ENCODE data around the gene PCDHA13. TPM values are rescaled to one million over a fixed set of nuclear protein-coding genes. Genes with fewer than 3 reads are reported as not detected.
"Not testable (repeated sequence)": the region's sequence is repeated elsewhere in the genome, so short reads cannot be mapped to it uniquely, and the experiment has no call there.

PCDHA13 gene
- total RNA-seq, 1 donor from 2014 or later, result 3.5 TPM

- H3K36me3 Mint-ChIP-seq (ENCODE audit: insufficient read depth), result peaks cover 58% of the 10 kb centered on the region
- no peak for DNase-seq (ENCODE audit: low spot score, unreplicated experiment)
- peaks cover 36% of the 10 kb centered on the region for H3K9me3 Mint-ChIP-seq (ENCODE audit: low read depth)
- no peak overlapping the region for H3K4me3 Mint-ChIP-seq (ENCODE audit: low read depth)
- H3K4me1 Mint-ChIP-seq (ENCODE audit: low read depth), result no peaks in the 10 kb centered on the region
- no peaks in the 10 kb centered on the region for H3K27me3 Mint-ChIP-seq
- H3K27ac Mint-ChIP-seq, result no peak overlapping the region
- no peak for TF ChIP-seq CTCF (IDR thresholded peaks at IDR 0.05; ENCODE audit: unreplicated experiment)
Measured at GRCh38 chr5:140842798-140843733, 38.9 kb upstream of the PCDHA13 start.

DNA sequence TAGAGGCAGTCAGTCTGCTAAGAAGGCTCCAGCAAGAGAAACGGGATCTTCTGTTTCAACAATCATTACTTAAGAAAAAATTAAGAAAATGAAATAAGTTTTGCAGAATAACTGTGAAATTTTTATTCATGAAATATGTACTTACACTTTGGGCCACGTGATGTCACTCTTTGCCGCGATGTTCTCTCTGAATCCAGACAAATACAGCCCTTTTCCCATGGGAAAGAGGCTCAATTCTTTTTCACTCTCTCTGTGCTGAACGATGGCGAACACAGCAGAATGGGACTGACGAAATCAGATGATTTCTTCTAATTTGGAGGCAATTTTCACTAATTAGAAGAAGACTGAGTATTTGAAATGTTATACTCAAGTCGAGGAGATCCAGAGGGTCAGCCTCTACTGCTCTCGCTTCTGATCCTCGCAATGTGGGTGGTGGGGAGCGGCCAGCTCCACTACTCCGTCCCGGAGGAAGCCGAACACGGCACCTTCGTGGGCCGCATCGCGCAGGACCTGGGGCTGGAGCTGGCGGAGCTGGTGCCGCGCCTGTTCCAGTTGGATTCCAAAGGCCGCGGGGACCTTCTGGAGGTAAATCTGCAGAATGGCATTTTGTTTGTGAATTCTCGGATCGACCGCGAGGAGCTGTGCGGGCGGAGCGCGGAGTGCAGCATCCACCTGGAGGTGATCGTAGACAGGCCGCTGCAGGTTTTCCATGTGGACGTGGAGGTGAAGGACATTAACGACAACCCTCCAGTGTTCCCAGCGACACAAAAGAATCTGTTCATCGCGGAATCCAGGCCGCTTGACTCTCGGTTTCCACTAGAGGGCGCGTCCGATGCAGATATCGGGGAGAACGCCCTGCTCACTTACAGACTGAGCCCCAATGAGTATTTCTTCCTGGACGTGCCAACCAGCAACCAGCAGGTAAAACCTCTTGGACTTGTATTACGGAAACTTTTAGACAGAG lies 33.5 kb upstream of the PCDHA13 start, which contains the start of gene PCDHA9:
Gene PCDHA9 (plus strand): TSS at position 244 of the 964 bp plus-strand sequence. CDS start 114 bp downstream, at position 358.
- DNase-seq (ENCODE audit: low spot score, unreplicated experiment); H3K4me1 Mint-ChIP-seq (ENCODE audit: low read depth); H3K27me3 Mint-ChIP-seq: not testable (repeated sequence)
- Mint-ChIP-seq H3K27ac (peak within 1 kb of the TSS; percentile 37), H3K9me3 (ENCODE audit: low read depth) (peaks cover 21% of the 10 kb centered on the region), H3K36me3 (ENCODE audit: insufficient read depth) (peaks cover 53% of the 10 kb centered on the region), H3K4me3 (ENCODE audit: low read depth) (peak within 1 kb of the TSS; percentile 48)

GRCh38 chr5:140849831-140850634 lies 31.9 kb upstream of the PCDHA13 start:
- DNase-seq (ENCODE audit: low spot score, unreplicated experiment); H3K27ac Mint-ChIP-seq; H3K4me3 Mint-ChIP-seq (ENCODE audit: low read depth); H3K4me1 Mint-ChIP-seq (ENCODE audit: low read depth); H3K27me3 Mint-ChIP-seq: not testable (repeated sequence)
- H3K9me3 Mint-ChIP-seq (ENCODE audit: low read depth), result peaks cover 18% of the 10 kb centered on the region
- H3K36me3 Mint-ChIP-seq (ENCODE audit: insufficient read depth), result peaks cover 48% of the 10 kb centered on the region

- Mint-ChIP-seq H3K4me1 (ENCODE audit: low read depth) (peaks cover 4% of the 10 kb centered on the region), H3K27me3 (no peaks in the 10 kb centered on the region), H3K27ac (peak within 1 kb of the TSS; percentile 95), H3K4me3 (ENCODE audit: low read depth) (peak within 1 kb of the TSS; percentile 83), H3K9me3 (ENCODE audit: low read depth) (peaks cover 25% of the 10 kb centered on the region), H3K36me3 (ENCODE audit: insufficient read depth) (peaks cover 52% of the 10 kb centered on the region)
- TF ChIP-seq CTCF (IDR thresholded peaks at IDR 0.05; ENCODE audit: unreplicated experiment), result peak; percentile 61
- DNase-seq (ENCODE audit: low spot score, unreplicated experiment), result no peak
Measured at GRCh38 chr5:140855772-140856674, 25.9 kb upstream of the PCDHA13 start, which contains the start of gene PCDHA10. Gene PCDHA10 (plus strand): TSS chr5:140855897. CDS start chr5:140856049, 152 bp downstream.

DNA sequence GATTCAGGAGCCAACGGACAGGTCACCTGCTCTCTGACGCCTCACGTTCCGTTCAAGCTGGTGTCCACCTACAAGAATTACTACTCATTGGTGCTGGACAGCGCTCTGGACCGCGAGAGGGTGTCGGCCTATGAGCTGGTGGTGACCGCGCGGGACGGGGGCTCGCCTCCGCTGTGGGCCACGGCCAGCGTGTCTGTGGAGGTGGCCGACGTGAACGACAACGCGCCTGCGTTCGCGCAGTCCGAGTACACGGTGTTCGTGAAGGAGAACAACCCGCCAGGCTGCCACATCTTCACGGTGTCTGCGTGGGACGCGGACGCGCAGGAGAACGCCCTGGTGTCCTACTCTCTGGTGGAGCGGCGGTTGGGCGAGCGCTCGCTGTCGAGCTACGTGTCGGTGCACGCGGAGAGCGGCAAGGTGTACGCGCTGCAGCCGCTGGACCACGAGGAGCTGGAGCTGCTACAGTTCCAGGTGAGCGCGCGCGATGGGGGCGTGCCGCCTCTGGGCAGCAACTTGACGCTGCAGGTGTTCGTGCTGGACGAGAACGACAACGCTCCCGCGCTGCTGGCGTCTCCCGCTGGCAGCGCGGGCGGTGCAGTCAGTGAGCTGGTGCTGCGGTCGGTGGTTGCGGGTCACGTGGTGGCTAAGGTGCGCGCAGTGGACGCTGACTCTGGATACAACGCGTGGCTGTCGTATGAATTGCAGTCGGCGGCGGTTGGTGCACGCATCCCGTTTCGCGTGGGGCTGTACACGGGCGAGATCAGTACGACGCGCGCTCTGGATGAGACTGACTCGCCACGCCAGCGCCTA lies 24.5 kb upstream of the PCDHA13 start:
- Mint-ChIP-seq H3K9me3 (ENCODE audit: low read depth) (peaks cover 34% of the 10 kb centered on the region), H3K4me3 (ENCODE audit: low read depth) (no peak overlapping the region), H3K36me3 (ENCODE audit: insufficient read depth) (peaks cover 60% of the 10 kb centered on the region)

More for the DNA sequence above, 24.5 kb upstream of the PCDHA13 start:
- TF ChIP-seq CTCF (IDR thresholded peaks at IDR 0.05; ENCODE audit: unreplicated experiment), result no peak
- DNase-seq (ENCODE audit: low spot score, unreplicated experiment), result no peak
- H3K27me3 Mint-ChIP-seq, result no peaks in the 10 kb centered on the region
- peak overlapping the region; percentile 95 for H3K27ac Mint-ChIP-seq
- H3K4me1 Mint-ChIP-seq (ENCODE audit: low read depth), result peaks cover 4% of the 10 kb centered on the region
